ENCODE data around the gene AFF4. TPM values are rescaled to one million over a fixed set of nuclear protein-coding genes. Genes with fewer than 3 reads are reported as not detected.

Gene AFF4
- total RNA-seq, 1 experiment from 2014 or later: 38.6 TPM

DNA sequence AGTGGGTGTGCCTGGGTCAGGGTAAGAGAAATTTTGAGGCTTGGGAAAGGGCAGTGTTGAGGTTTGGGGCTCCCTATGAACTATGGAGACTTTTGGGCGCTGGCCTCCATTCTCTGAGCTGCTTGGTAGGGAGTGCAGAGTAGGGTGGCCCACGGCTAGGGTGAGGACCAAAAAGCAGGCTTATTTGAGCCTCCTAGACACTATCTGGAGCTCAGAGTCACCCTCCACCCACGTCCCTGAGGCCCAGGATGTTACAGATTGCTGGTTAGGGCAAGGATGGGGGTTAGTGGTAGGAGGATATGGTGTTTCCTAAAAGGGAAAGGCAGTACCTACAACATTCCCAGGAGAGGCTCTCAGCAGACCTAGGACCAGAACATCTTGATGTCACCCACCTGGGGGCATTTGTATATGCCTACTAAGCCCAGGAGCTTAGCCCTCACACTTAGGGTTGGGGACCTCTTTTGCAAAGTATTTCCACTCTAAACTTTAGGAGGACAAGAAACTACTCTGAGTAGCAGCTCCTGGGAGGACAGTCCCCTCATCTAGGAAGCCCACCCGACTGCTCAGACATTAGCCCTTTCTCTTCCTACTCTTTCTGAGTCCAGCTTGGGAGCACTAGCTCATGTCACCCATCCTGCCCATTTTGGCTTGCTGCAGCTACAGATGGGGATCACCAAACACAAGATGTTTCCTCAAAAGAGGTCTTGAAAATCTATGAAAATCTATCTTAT lies 135.3 kb downstream of the AFF4 start:
- TSS peak; percentile 35 for BruUV-seq (replicated peaks)

More for the DNA sequence above, 135.3 kb downstream of the AFF4 start:
- Histone ChIP-seq H3K9me2 (ENCODE audit: insufficient read depth) (no peaks in the 10 kb centered on the region), H3K4me2 (ENCODE audit: low read length) (no peak overlapping the region), H4K20me1 (ENCODE audit: insufficient read depth) (no peaks in the 10 kb centered on the region), H3K9ac (ENCODE audit: low read length) (no peak overlapping the region), H3K4me3 (replicated peaks in 1 of 2; ENCODE audit: low read depth in 1 of 2, low read length in 2 of 2) (no peak overlapping the region), H3K27ac (ENCODE audit: low read depth, low read length) (no peak overlapping the region), H3K36me3 (ENCODE audit: control insufficient read depth in 1 of 2, insufficient read depth in 2 of 2, low read length in 2 of 2) (no peaks in the 10 kb centered on the region), H3K9me3 (ENCODE audit: control insufficient read depth in 1 of 2, insufficient read depth in 1 of 2, low read depth in 1 of 2, low read length in 2 of 2) (no peaks in the 10 kb centered on the region), H3K27me3 (ENCODE audit: insufficient read depth, low read length) (no peaks in the 10 kb centered on the region), H3K4me1 (ENCODE audit: control insufficient read depth in 1 of 2, insufficient read depth in 2 of 2, low read length in 2 of 2) (peaks cover 12 to 19% of the 10 kb centered on the region in 2 experiments; a peak in 3 of 4 replicates), H2AFZ (ENCODE audit: low read depth, low read length, poor library complexity, severe bottlenecking) (no peak overlapping the region), H3K79me2 (ENCODE audit: insufficient read depth, low read length) (peaks cover 6% of the 10 kb centered on the region; the same call in 1 of the 2 replicates)
- ChIA-PET RAD21 (ENCODE audit: low non-redundant PET in 1 of 2, low total read pairs in 2 of 2, uncharacterized antibody in 2 of 2, unreplicated experiment in 2 of 2) (interaction anchor here in 1 of 2 experiments (0.7 kb wide), 1 partner anchor 236 kb away, joined by 3 read pairs; no protein-coding TSS in a partner anchor), CTCF (interaction anchor here (3.9 kb wide), 1 partner anchor 8 kb away, joined by 31 read pairs; no protein-coding TSS in a partner anchor), POLR2A (no interaction called here)
- intact Hi-C loops (cut with micrococcal nuclease): no loop called here
- no peak for TF ChIP-seq TCF7L2 (IDR thresholded peaks at IDR 0.05; ENCODE audit: borderline replicate concordance, extremely low read depth, insufficient read depth, insufficient read length)
- TF ChIP-seq, protein P1, sequence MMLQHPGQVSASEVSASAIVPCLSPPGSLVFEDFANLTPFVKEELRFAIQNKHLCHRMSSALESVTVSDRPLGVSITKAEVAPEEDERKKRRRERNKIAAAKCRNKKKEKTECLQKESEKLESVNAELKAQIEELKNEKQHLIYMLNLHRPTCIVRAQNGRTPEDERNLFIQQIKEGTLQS (IDR thresholded peaks at IDR 0.05): no peak
- TF ChIP-seq CEBPB (IDR thresholded peaks at IDR 0.05; ENCODE audit: low read depth): no peak
- TF ChIP-seq CTCF (IDR thresholded peaks at IDR 0.05 in 2 of 3, conservative IDR thresholded peaks at IDR 0.05 in 1 of 3; ENCODE audit: borderline replicate concordance in 1 of 3, insufficient read depth in 1 of 3, low read depth in 2 of 3, low read length in 2 of 3): no peak
- no peak for TF ChIP-seq POLR2AphosphoS5 (IDR thresholded peaks at IDR 0.05; ENCODE audit: low read depth, low read length)
- TF ChIP-seq SIN3A (IDR thresholded peaks at IDR 0.05; ENCODE audit: low read depth): no peak
- TF ChIP-seq EGR1 (IDR thresholded peaks at IDR 0.05; ENCODE audit: low read depth): no peak
- TF ChIP-seq POLR2A (IDR thresholded peaks at IDR 0.05; ENCODE audit: borderline replicate concordance, extremely low read depth, insufficient read depth, insufficient read length): no peak
- TF ChIP-seq ZNF274 (IDR thresholded peaks at IDR 0.05; ENCODE audit: low read depth, low read length): no peak
- TF ChIP-seq, protein P2, sequence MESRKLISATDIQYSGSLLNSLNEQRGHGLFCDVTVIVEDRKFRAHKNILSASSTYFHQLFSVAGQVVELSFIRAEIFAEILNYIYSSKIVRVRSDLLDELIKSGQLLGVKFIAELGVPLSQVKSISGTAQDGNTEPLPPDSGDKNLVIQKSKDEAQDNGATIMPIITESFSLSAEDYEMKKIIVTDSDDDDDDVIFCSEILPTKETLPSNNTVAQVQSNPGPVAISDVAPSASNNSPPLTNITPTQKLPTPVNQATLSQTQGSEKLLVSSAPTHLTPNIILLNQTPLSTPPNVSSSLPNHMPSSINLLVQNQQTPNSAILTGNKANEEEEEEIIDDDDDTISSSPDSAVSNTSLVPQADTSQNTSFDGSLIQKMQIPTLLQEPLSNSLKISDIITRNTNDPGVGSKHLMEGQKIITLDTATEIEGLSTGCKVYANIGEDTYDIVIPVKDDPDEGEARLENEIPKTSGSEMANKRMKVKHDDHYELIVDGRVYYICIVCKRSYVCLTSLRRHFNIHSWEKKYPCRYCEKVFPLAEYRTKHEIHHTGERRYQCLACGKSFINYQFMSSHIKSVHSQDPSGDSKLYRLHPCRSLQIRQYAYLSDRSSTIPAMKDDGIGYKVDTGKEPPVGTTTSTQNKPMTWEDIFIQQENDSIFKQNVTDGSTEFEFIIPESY (IDR thresholded peaks at IDR 0.05; ENCODE audit: extremely low read depth, insufficient replicate concordance, low read length): no peak
- TF ChIP-seq CBX3 (IDR thresholded peaks at IDR 0.05; ENCODE audit: low read depth): no peak
- no peak for TF ChIP-seq RAD21 (IDR thresholded peaks at IDR 0.05; ENCODE audit: low read depth)
- no peak for TF ChIP-seq SRF (IDR thresholded peaks at IDR 0.05; ENCODE audit: low read depth)
- no peak for TF ChIP-seq ELF1 (IDR thresholded peaks at IDR 0.05; ENCODE audit: borderline replicate concordance, low read depth)
- TF ChIP-seq EZH2 (IDR thresholded peaks at IDR 0.05): no peak
- TF ChIP-seq EZH2phosphoT487 (IDR thresholded peaks at IDR 0.05; ENCODE audit: borderline replicate concordance): no peak
- ATAC-seq (no peak), DNase-seq (ENCODE audit: low read depth, low spot score) (no peak)
